Activated T-cell treated with anti-CD3 and anti-CD28 coated beads, Interleukin-2, amount 50 U/mL, for 4 hours (primary cell): ENCODE measurements around the gene SIRT4. TPM values are rescaled to one million over a fixed set of nuclear protein-coding genes. Genes with fewer than 3 reads are reported as not detected.

Source experiments
- ATAC-seq, 2 donors: fragments of 200-7000 bp; cut with Tn5 transposase; one replicate each; pipeline ENCODE4 v1.10.0; 2021
- DNase-seq: peaks from one replicate; pipeline ENCODE4 v3.0.0-alpha.2; 2020
- H3K27me3 Mint-ChIP-seq: one replicate; pipeline ENCODE4 v1.8.0; 2021; ENCODE audit warnings: low read depth, mixed read lengths
- H3K36me3 Mint-ChIP-seq: one replicate; pipeline ENCODE4 v1.8.0; 2022; ENCODE audit warnings: mixed read lengths; ENCODE audit not compliant: insufficient read depth
- H3K4me1 Mint-ChIP-seq: one replicate; pipeline ENCODE4 v1.8.0; 2021; ENCODE audit warnings: low read depth, mixed read lengths
- H3K4me3 Mint-ChIP-seq: one replicate; pipeline ENCODE4 v1.8.0; 2021; ENCODE audit warnings: mild to moderate bottlenecking, moderate library complexity, mixed read lengths
- H3K9me3 Mint-ChIP-seq: one replicate; pipeline ENCODE4 v1.8.0; 2021; ENCODE audit warnings: mixed read lengths
- total RNA-seq, 3 donors: library from RNA; stranded (reverse); gene quantifications; one replicate each; pipeline ENCODE4 v1.2.1, GENCODE V29; 2021

Gene SIRT4
- total RNA-seq, 3 donors from 2014 or later, result 1.3 to 1.8 (median 1.5) TPM

GRCh38 chr12:120357104-120357503, 55.0 kb downstream of the SIRT4 start:
- Mint-ChIP-seq H3K4me3 (no peak overlapping the region), H3K27me3 (peaks cover 39% of the 10 kb centered on the region), H3K9me3 (no peaks in the 10 kb centered on the region)

GRCh38 chr12:120358412-120359100, 56.4 kb downstream of the SIRT4 start:
- Mint-ChIP-seq H3K27me3 (peaks cover 51% of the 10 kb centered on the region), H3K36me3 (no peaks in the 10 kb centered on the region)

More at GRCh38 chr12:120357104-120357503, 55.0 kb downstream of the SIRT4 start:
- DNase-seq, result no peak
- Mint-ChIP-seq H3K4me1 (no peaks in the 10 kb centered on the region), H3K36me3 (no peaks in the 10 kb centered on the region)
- no peak for ATAC-seq

GRCh38 chr12:120359128-120359527, 57.0 kb downstream of the SIRT4 start:
- Mint-ChIP-seq H3K4me3 (no peak overlapping the region), H3K4me1 (no peaks in the 10 kb centered on the region), H3K36me3 (no peaks in the 10 kb centered on the region), H3K27me3 (peaks cover 55% of the 10 kb centered on the region), H3K9me3 (no peaks in the 10 kb centered on the region)
- ATAC-seq, result no peak
- DNase-seq, result no peak

More at GRCh38 chr12:120358412-120359100, 56.4 kb downstream of the SIRT4 start:
- Mint-ChIP-seq H3K9me3 (no peaks in the 10 kb centered on the region), H3K4me1 (no peaks in the 10 kb centered on the region), H3K4me3 (no peak overlapping the region)
- ATAC-seq (no peak), DNase-seq (no peak)

- DNase-seq, result no peak
- no peaks in the 10 kb centered on the region for H3K36me3 Mint-ChIP-seq
- H3K27me3 Mint-ChIP-seq, result peaks cover 74% of the 10 kb centered on the region
- no peaks in the 10 kb centered on the region for H3K4me1 Mint-ChIP-seq
- H3K9me3 Mint-ChIP-seq, result no peaks in the 10 kb centered on the region
- peak; percentile 22 to 47 for ATAC-seq
- no peak overlapping the region for H3K4me3 Mint-ChIP-seq
These were observed 59.5 kb downstream of the SIRT4 start for GRCh38 chr12:120361506-120362208.

Other genes with a start within 250 kb of the SIRT4 start
- 10 to 100 TPM; 70.4 to 90.8 (median 74.6) TPM for gene RAB35, start 185.6 kb upstream of the SIRT4 start, total RNA-seq
- gene GCN1, start 107.6 kb upstream of the SIRT4 start, total RNA-seq, result 100 to 1,000 TPM; 192 to 204 (median 200) TPM
- 1,000 to 10,000 TPM; 4,185 to 4,369 (median 4,226) TPM for gene RPLP0, start 101.2 kb upstream of the SIRT4 start, total RNA-seq
- 10 to 100 TPM; 49.2 to 54.0 (median 51.1) TPM for gene PXN, start 36.6 kb upstream of the SIRT4 start, total RNA-seq
- gene RNU4-2, start 10.4 kb upstream of the SIRT4 start, total RNA-seq, result 1,000 to 10,000 TPM; 2,997 to 5,108 (median 5,011) TPM
- 1,000 to 10,000 TPM in 2 of 3 donors, 100 to 1,000 TPM in 1; 980 to 2,356 (median 1,498) TPM for gene RNU4-1, start 9.1 kb upstream of the SIRT4 start, total RNA-seq
- 1 to 10 TPM in 2 of 3 donors, under 1 TPM in 1; 0.79 to 1.3 (median 1.1) TPM for gene PLA2G1B, start 25.5 kb downstream of the SIRT4 start, total RNA-seq
- gene MSI1, start 66.8 kb downstream of the SIRT4 start, total RNA-seq, result under 1 TPM; 0.16 to 0.41 (median 0.25) TPM
- 100 to 1,000 TPM; 495 to 510 (median 508) TPM for gene COX6A1, start 135.8 kb downstream of the SIRT4 start, total RNA-seq
- gene TRIAP1, start 144.1 kb downstream of the SIRT4 start, total RNA-seq, result 10 to 100 TPM; 60.7 to 68.9 (median 66.4) TPM
- 10 to 100 TPM; 47.6 to 58.0 (median 55.1) TPM for gene GATC, start 144.1 kb downstream of the SIRT4 start, total RNA-seq
- gene SRSF9, start 167.4 kb downstream of the SIRT4 start, total RNA-seq, result 100 to 1,000 TPM; 259 to 288 (median 272) TPM
- gene DYNLL1, start 193.8 kb downstream of the SIRT4 start, total RNA-seq, result 100 to 1,000 TPM; 243 to 252 (median 248) TPM
- gene COQ5, start 226.8 kb downstream of the SIRT4 start, total RNA-seq, result 10 to 100 TPM; 23.6 to 29.9 (median 26.4) TPM
- 100 to 1,000 TPM; 152 to 169 (median 161) TPM for gene RNF10, start 232.0 kb downstream of the SIRT4 start, total RNA-seq